ENCODE data around the gene PRR9. TPM values are rescaled to one million over a fixed set of nuclear protein-coding genes. Genes with fewer than 3 reads are reported as not detected.

Gene PRR9
- total RNA-seq, 2 donors from 2014 or later, result 1.2 to 1.9 TPM

DNA sequence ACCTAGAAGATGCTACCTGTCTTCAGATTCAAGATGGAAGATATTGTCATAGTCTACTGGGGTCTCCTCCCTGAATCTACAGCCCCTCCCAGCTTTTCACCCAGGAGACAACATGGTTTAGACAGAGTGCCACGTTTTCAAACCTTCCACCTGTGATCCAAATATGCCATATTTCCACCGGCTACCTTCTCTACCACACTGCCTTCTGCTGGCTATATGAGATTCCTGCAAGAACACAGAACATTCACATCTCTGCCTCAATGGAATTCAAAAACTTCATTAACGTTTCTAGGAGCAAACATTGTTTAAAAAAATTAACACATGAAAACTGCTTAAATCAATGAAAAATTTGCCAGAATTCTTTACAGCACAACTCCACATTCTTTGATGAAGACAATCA lies 27.0 kb upstream of the PRR9 start:
- Histone ChIP-seq H3K27me3 (no peaks in the 10 kb centered on the region), H3K9me3 (no peaks in the 10 kb centered on the region), H3K4me3 (no peak overlapping the region), H3K27ac (no peak overlapping the region), H3K36me3 (no peaks in the 10 kb centered on the region), H3K4me1 (no peaks in the 10 kb centered on the region)
- TF ChIP-seq, protein P1, sequence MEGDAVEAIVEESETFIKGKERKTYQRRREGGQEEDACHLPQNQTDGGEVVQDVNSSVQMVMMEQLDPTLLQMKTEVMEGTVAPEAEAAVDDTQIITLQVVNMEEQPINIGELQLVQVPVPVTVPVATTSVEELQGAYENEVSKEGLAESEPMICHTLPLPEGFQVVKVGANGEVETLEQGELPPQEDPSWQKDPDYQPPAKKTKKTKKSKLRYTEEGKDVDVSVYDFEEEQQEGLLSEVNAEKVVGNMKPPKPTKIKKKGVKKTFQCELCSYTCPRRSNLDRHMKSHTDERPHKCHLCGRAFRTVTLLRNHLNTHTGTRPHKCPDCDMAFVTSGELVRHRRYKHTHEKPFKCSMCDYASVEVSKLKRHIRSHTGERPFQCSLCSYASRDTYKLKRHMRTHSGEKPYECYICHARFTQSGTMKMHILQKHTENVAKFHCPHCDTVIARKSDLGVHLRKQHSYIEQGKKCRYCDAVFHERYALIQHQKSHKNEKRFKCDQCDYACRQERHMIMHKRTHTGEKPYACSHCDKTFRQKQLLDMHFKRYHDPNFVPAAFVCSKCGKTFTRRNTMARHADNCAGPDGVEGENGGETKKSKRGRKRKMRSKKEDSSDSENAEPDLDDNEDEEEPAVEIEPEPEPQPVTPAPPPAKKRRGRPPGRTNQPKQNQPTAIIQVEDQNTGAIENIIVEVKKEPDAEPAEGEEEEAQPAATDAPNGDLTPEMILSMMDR (IDR thresholded peaks at IDR 0.05), result no peak
- DNase-seq (ENCODE audit: low spot score), result no peak

- H3K27me3 ChIP-seq, result no peaks in the 10 kb centered on the region
- no peaks in the 10 kb centered on the region for H3K9me3 ChIP-seq
- H3K36me3 ChIP-seq, result no peaks in the 10 kb centered on the region
- no peaks in the 10 kb centered on the region for H3K4me1 ChIP-seq
- DNase-seq (ENCODE audit: low spot score), result no peak
- TF ChIP-seq, protein P1 (IDR thresholded peaks at IDR 0.05), result no peak
- no peak overlapping the region for H3K27ac ChIP-seq
- no peak overlapping the region for H3K4me3 ChIP-seq
Measured at GRCh38 chr1:153192697-153193096, 24.7 kb upstream of the PRR9 start.

DNA sequence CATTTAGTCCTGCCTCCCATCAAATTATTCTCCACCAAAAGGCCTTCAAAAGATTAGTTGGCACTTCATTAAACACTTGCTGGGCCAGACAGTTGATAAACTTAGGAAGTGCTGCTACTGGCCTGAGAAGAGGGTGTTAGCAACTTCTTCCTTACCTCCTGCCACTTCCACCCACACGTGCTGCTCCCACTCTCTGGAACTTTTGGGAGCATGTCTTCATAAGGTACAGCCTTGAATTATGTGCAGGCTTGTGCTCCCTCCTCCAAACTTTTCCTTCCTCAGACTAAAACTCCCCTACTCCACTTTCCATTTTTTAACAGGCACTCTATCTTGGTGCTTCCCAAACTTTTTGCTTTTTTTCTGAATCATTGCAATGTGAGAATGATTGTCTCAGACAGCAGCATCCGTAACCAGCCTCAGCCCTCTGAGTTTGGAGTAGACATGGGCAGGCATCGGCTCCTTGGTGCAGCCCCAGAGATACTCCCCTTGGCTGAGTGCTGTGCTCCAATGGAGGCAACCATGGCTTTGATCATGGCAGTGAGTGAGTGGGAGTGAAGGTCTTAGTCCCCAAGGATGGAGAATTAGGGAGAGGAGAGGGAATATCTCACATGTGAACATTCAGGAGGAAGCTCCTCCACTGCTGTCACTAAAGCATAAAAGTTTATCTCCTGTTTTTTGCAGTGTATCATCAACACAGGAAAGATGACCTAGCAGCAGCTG lies 22.9 kb upstream of the PRR9 start:
- Histone ChIP-seq H3K36me3 (no peaks in the 10 kb centered on the region), H3K4me1 (no peaks in the 10 kb centered on the region), H3K4me3 (no peak overlapping the region), H3K27me3 (no peaks in the 10 kb centered on the region), H3K27ac (no peak overlapping the region), H3K9me3 (no peaks in the 10 kb centered on the region)
- TF ChIP-seq, protein P1 (IDR thresholded peaks at IDR 0.05), result no peak
- DNase-seq (ENCODE audit: low spot score), result no peak

DNA sequence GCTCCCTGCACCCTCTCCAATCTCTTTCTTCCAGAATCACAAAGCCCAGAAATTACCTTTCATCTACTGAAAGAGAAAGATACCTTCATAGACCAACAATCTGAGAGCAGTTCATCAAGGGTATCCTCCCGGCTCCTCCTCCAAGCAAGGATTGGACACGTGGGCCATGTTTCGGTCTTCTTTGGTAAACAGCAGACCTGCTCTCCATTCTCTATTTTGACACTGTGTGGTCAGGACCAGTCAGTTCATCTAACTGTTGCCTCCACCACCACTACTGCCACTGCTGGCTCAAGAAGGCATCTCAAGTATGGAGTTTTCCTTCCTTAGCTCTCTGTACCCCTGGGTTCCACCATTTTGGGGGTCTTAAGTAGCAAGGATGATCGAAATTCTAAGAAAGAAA lies 22.2 kb upstream of the PRR9 start:
- no peaks in the 10 kb centered on the region for H3K27me3 ChIP-seq
- no peak for DNase-seq (ENCODE audit: low spot score)
- no peak overlapping the region for H3K27ac ChIP-seq
- H3K9me3 ChIP-seq, result no peaks in the 10 kb centered on the region
- H3K4me3 ChIP-seq, result no peak overlapping the region
- H3K36me3 ChIP-seq, result no peaks in the 10 kb centered on the region
- TF ChIP-seq, protein P1 (IDR thresholded peaks at IDR 0.05), result no peak
- no peaks in the 10 kb centered on the region for H3K4me1 ChIP-seq

DNA sequence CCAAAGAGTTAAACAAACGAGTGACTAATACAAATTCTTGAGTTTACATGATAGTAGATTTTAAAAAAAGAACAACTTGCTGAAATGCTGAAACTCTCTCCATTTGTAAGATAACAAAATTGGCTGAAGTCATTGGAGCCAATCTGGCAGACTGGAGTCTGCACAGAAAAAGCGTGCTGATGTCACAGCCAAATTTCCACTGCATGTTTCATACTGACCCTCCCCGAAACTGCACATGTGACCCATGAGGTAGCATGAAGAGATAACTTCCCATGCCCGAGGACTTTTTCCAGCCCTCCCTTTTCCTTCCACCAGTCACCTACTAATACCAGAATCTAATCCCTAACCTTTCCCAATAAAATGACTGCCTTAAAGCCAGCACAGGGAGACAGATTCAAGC lies 15.4 kb upstream of the PRR9 start:
- H3K9me3 ChIP-seq, result no peaks in the 10 kb centered on the region
- H3K4me3 ChIP-seq, result no peak overlapping the region
- no peak for DNase-seq (ENCODE audit: low spot score)
- H3K4me1 ChIP-seq, result no peaks in the 10 kb centered on the region
- no peaks in the 10 kb centered on the region for H3K27me3 ChIP-seq
- no peak overlapping the region for H3K27ac ChIP-seq
- TF ChIP-seq, protein P1 (IDR thresholded peaks at IDR 0.05), result no peak
- no peaks in the 10 kb centered on the region for H3K36me3 ChIP-seq

DNA sequence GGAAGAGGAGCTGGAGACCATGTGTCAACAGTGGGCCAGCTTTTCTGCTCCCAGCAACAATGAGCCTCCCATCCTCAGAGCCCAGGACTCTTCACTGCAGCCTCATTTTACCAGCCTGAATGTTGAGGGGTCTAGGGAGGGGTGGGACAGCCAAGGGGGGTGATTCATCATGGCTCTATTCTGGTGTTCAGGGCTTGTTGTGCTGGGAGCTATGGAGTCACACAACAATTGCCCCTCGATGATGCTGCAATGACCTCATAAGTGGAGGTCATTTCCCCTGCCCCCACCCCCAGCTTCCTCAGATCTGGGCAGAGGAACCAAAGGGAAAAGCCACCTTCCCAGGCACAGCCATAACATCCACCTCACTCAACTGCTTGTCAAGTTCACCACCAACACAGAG lies 14.3 kb upstream of the PRR9 start, which contains the start of gene LELP1:
Gene LELP1, plus strand, starts transcription at position 301 of the 400 bp plus-strand sequence. CDS start 1,278 bp downstream, outside the sequence.
- no peak for DNase-seq (ENCODE audit: low spot score)
- Histone ChIP-seq H3K27me3 (no peaks in the 10 kb centered on the region), H3K9me3 (no peaks in the 10 kb centered on the region), H3K36me3 (no peaks in the 10 kb centered on the region), H3K4me1 (no peaks in the 10 kb centered on the region), H3K27ac (no peak within 1 kb of the TSS), H3K4me3 (no peak within 1 kb of the TSS)
- TF ChIP-seq, protein P1 (IDR thresholded peaks at IDR 0.05), result no peak
